CD4-positive, alpha-beta T cell treated with Interleukin-2 at 100 ng/mL for 4 hours (primary cell): ENCODE data around the gene AARS2.

Source experiments
- DNase-seq: peaks from one replicate; pipeline ENCODE4 v3.0.0-alpha.2; 2020; ENCODE audit warnings: low spot score

The AARS2 gene

DNA sequence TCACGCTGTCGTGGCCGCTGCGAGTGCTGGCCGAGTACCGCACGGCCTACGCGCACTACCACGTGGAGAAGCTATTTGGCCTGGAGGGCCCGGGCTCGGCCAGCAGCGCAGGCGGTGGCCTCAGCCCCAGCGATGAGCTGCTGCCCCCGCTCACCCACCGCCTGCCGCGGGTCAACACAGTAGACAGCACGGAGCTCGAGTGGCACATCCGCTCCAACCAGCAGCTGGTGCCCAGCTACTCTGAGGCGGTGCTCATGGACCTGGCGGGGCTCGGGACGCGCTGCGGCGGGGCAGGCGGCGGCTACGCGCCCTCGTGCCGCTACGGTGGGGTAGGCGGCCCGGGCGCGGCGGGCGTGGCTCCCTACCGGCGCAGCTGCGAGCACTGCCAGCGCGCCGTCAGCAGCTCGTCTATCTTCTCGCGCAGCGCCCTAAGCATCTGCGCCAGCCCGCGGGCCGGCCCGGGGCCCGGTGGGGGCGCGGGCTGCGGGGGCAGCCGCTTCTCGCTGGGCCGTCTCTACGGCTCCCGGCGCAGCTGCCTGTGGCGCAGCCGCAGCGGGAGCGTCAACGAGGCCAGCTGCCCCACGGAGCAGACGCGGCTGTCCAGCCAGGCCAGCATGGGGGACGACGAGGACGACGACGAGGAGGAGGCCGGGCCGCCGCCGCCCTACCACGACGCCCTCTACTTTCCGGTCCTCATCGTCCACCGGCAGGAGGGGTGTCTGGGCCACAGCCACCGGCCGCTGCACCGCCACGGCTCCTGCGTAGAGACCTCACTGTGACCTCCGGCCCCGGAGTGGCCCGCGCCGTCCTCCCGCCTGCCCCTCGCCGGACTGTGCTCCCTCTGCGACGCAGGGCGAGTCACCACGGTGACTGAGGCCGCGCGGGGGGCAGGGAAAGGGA, 37.1 kb downstream of the AARS2 start:
- DNase-seq, result peak; percentile 14

DNA sequence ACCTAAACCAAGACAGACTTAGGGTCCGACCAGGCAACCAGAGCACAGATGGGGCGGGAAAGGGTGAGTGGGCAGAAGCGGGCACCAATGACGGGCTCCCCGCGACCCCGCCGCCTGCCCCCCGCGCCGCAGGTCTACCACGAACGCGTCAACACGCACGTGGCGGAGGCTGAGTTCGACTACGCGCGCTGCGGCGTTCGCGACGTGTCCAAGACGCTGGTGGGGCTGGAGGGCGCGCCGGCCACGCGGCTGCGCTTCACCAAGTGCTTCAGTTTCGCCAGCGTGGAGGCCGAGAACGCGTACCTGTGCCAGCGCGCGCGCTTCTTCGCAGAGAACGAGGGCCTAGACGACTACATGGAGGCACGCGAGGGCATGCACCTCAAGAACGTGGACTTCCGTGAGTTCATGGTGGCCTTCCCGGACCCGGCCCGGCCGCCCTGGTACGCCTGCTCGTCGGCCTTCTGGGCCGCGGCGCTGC, 37.8 kb downstream of the AARS2 start:
- no peak for DNase-seq

- DNase-seq, result no peak
Observed at GRCh38 chr6:44273617-44274016, 39.5 kb downstream of the AARS2 start.

DNA sequence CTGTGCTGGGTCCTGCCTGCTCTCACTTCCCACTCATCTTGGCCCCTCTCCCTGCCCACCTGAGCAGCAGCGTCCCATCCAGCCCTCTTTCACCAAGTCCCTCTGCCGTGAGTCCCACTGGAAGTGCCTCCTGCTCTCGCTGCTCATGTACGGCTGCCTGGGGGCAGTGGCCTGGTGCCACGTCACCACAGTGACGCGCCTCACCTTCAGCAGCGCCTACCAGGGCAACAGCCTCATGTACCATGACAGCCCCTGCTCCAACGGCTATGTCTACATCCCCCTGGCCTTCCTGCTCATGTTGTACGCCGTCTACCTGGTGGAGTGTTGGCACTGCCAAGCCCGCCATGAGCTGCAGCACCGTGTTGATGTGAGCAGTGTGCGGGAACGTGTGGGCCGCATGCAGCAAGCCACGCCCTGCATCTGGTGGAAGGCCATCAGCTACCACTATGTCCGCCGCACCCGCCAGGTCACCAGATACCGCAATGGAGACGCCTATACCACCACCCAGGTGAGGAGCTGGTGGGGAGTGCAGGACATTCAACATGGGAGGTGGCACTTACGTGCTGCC, 40.1 kb downstream of the AARS2 start:
- DNase-seq, result no peak

DNA sequence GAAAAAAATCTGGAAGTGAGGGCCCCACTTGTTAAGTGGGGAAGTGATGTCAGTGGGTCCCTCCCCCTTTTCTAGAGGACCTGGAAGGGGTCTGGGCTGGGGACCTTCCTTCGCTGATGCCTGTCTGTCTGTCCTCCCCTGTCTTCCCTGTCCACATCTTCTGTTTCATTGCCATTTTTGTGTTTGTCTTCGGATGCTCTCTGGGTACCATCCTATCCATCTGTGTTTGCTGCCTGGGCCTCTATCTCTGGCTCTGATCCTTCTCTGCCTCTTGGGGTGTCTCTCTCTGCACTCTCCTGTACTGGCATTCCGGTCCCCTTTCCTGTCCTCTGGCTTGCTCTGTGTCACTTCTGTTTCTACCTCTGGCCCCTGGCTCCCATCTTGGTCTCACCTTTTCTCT, 40.6 kb downstream of the AARS2 start:
- no peak for DNase-seq

- no peak for DNase-seq
Observed at GRCh38 chr6:44271914-44272313, 41.2 kb downstream of the AARS2 start.

- DNase-seq, result no peak
Observed at GRCh38 chr6:44271406-44271723, 41.8 kb downstream of the AARS2 start.

GRCh38 chr6:44270526-44271405, 42.4 kb downstream of the AARS2 start:
- DNase-seq, result no peak

DNA sequence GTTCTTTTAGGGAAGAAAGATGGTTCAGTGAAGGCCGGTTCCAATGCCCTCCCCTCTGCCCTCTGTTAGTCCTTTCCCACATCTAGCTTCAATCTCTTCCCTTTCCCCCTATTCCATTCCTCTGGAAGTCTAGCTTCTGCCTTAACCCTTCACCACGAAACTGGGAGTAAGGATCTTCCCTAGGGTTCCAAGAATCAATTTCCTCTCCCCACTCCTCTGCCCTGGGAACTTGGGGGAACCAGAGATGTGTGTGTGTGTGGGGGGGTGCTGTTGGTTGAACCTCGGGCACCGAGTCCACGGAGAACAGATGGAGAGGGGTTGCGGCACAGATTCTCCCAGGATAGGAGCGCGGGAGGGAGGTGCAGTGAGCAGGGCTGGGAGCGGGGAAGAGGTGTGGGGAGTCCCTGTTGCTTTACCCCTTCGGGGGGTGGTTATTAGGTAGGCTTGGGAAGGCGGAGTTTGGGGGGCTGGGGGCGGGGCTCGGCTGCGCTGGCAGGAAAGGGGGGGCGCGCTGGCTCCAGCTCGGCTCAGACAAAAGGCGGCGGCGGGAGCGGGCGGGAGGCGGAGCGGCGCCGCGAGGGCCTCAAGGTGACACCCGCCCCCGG, 43.1 kb downstream of the AARS2 start, which contains the start of gene TMEM151B:
TMEM151B (plus strand) TSS at position 530 of the 605 bp plus-strand sequence. CDS start 293 bp downstream, outside the sequence.
- DNase-seq, result no peak

- DNase-seq, result no peak
Observed at GRCh38 chr6:44269178-44269920, 43.8 kb downstream of the AARS2 start.

- DNase-seq, result peak; percentile 70
Observed at GRCh38 chr6:44268095-44268628, 45.0 kb downstream of the AARS2 start.

- DNase-seq, result no peak
Observed at GRCh38 chr6:44267252-44267651, 45.9 kb downstream of the AARS2 start.

GRCh38 chr6:44266347-44266746, 46.8 kb downstream of the AARS2 start:
- no peak for DNase-seq

DNA sequence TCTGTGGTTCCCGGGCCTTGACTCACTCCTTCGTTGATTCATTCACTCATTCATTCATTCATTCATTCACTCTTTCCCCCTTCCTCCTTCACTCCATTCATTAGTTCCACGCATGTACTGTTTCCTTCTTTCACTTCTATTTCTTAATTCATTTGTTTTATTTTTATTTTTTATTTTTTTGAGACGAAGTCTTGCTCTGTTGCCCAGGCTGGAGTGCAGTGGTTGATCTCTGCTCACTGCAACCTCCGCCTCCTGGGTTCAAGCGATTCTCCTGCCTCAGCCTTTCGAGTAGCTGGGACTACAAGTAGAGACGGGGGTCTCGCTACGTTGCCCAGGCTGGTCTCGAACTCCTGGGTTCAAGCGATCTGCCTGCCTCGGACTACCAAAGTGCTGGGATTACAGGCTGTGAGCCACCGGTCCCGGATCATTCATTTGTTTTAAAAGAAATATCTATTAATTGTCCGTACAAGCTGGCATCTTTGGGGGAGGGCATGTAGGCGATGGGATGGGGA, 47.4 kb downstream of the AARS2 start:
- DNase-seq, result no peak

- peak; percentile 96 for DNase-seq
Observed at GRCh38 chr6:44265007-44265721, 48.0 kb downstream of the AARS2 start, which contains the start of gene NFKBIE. NFKBIE (minus strand) TSS chr6:44265551; CDS start chr6:44265346, 205 bp downstream.

- peak; percentile 41 for DNase-seq
Observed at GRCh38 chr6:44264154-44265006, 48.8 kb downstream of the AARS2 start.

DNA sequence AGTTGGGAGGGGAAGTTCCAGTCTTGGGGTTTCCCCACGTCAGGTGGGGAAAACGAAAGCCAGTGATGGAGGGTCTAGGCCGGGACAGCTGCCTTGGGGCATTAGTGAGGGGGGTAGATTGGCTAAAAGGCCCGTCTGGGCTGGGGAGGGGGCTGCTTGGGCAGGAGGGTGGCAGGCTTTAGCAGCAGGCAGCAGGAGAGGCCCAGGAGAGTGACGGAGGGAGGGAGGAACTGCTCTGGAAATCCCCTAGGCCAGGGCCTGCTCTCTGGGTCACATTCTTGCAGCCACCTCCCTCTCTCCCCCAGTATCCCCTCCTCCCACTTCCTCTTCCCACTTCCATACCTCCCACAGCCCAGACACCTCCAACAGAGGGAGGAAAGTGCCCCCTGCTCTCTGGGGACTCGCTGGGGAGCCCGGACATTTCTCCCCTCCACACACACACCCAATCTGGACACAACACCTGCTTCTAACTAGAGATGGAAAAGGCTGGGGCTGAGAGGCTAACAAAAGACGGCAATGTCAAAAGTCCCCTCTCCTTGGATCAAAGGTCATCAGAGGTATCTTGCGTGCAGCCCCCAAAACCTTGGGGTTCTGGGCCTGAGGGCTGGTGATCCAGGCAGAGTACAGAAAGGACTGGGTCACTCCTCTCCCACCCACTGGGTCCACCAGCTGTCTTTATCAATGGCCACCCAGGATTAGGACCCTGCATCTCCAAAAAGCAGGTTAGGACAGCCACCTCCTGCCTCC, 49.6 kb downstream of the AARS2 start:
- peak; percentile 40 for DNase-seq
